NK-92 (cell line): ENCODE data around the gene DENND5B.

ENCODE experiments used
- DNase-seq: peaks from one replicate; lab custom pipeline; 2025; ENCODE audit not compliant: unreplicated experiment; lab: John Stamatoyannopoulos, UW

Gene DENND5B

DNA sequence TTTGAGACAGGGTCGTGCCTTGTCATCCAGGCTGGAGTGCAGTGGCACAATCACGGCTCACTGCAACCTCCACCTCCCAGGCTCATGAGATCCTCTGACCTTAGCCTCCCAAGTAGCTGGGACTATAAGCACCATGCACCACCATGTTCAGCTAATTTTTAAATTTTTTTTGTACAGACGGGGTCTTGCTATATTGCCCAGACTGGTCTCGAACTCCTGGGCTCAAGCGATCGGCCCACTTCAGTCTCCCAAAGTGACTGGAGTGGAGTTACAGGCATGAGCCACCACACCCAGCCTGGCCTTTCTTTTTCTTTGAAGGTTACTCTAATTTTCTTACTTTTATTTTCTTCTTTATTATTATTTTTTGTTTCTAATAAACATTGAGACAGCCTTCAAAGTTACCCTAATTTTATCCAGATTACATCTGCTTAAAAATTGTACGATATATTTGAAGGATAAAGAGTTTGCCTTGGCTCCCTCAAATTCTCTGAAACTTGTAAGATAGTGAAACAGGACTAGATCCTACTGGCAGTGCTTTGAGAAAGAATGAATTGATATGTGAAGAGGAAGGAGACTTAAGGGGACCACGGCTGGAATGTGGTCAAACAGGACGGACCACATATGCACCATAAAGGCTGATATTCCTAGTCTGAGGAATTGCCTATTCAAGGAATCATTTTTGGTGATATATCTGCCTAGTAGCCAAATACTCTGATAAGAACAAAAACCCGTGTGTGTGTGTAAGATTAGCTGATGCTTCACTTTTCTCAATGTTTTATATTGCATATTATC lies 250.9 kb downstream of the DENND5B start:
- DNase-seq, result no peak

DNA sequence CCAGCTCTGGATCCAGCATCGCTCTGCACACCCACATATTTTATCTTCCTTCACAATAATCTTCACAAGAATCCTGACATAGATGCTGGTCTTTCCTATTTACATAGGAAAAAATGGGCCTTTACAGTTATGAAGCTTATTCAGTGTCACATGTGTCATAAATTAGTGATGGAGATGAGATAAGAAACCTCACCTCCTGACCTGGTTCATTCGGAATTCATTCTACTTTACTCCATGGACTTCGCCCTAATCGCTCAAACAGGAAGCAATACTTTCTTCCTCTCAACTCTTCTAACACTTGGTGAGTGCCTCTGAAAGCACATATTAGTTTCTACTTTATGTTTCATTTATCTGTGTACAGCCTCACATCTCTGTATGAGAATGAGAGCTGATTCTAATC lies 253.0 kb downstream of the DENND5B start:
- DNase-seq, result no peak
